ENCODE results near the gene C5orf22.

- TF ChIP-seq ATF2 (tag by site-specific recombination; IDR thresholded peaks at IDR 0.05; ENCODE audit: low read depth), result no peak
- TF ChIP-seq SP2 (tag by site-specific recombination; IDR thresholded peaks at IDR 0.05), result no peak
- TF ChIP-seq SETDB1 (IDR thresholded peaks at IDR 0.05; ENCODE audit: insufficient read length, low read length), result no peak
- TF ChIP-seq ZNF423 (tag by site-specific recombination; IDR thresholded peaks at IDR 0.05), result no peak
- no peak for TF ChIP-seq ZNF596 (tag by site-specific recombination; IDR thresholded peaks at IDR 0.05)
- no peak for TF ChIP-seq CTCF (tag by site-specific recombination; IDR thresholded peaks at IDR 0.05)
- TF ChIP-seq ZNF449 (tag by site-specific recombination; IDR thresholded peaks at IDR 0.05), result no peak
- no peak for TF ChIP-seq REPIN1 (tag by site-specific recombination; IDR thresholded peaks at IDR 0.05; ENCODE audit: low read depth)
- no peak for TF ChIP-seq ZFP3 (tag by site-specific recombination; IDR thresholded peaks at IDR 0.05; ENCODE audit: low read depth)
- TF ChIP-seq ZBTB11 (tag by site-specific recombination; conservative IDR thresholded peaks at IDR 0.05; ENCODE audit: low read depth), result no peak
- TF ChIP-seq ZFP41 (tag by site-specific recombination; IDR thresholded peaks at IDR 0.05; ENCODE audit: borderline replicate concordance), result no peak
- TF ChIP-seq SCRT2 (tag by site-specific recombination; IDR thresholded peaks at IDR 0.05), result no peak
These were observed 586 bp upstream of the C5orf22 start for GRCh38 chr5:31531543-31531887.

Measured in HEK293 (cell line).